Measurements from ENCODE around the gene PLEKHG3.

The PLEKHG3 gene

GRCh38 chr14:64792231-64792630, 88.0 kb downstream of the PLEKHG3 start:
- DNase-seq = no peak

GRCh38 chr14:64792871-64793560, 88.8 kb downstream of the PLEKHG3 start:
- no peak for DNase-seq

DNA sequence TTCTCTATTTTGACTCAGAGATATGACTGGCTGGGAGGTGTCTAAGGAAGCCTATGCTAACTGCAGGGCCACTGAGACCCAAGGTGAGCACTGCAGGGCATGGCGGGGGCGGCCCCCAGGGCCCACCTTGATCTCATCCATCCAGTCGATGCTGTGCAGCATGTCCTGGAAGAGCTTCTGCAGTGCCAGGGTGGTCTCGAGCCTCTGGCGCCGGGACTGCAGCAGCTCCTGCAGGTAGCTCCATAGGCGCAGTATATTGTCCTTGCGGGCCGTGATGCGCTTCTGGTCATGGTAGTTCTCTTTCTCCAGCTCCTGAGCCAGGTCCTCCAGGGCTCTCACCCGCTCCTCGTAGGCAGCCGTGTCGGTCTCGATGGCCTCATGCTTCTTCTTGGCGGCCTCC, 91.0 kb downstream of the PLEKHG3 start:
- no peak for DNase-seq

GRCh38 chr14:64795921-64796320, 91.7 kb downstream of the PLEKHG3 start:
- DNase-seq = no peak

DNA sequence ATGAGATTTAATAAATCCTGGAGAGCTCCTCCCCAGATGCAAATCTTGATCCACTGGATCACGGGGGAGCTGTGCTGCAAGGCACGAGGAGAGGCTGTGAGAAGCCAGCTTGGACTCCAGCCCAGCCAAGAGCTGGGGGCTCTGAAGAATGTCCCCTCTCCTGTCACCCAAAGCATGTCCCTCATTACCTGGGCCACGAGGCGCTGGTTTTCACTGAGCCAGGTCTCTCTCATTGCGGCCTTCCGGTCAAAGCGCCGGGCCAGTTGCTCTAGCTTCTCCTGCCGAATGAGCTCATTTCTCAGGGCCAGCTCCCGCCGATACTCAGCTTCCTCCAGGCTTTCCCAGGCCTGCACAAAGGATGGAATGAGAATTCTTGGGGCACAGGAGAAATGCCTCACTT, 92.1 kb downstream of the PLEKHG3 start:
- no peak for DNase-seq

DNA sequence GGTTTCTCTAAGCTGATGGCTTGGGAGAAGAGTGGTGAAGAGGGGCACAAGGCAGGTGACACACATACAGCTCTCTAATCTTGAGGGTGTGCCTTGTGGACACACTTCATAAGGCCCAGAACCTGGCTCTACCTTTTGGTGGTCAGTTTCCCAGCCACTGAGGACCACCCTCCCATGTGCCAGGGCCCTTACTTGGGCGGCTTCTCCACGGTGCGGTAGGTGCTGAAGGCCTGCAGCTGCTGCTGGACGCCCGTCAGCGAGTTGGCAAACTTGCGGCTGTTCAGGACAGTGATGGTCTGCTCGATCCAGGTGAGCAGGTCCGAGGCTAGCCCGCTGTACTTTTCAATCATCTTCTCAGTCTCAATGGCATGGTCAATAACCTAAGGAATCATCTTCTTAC, 95.3 kb downstream of the PLEKHG3 start:
- DNase-seq = no peak
